Sciatic nerve (tissue), 2 donors: ENCODE measurements around the gene CLTA. TPM values are rescaled to one million over a fixed set of nuclear protein-coding genes. Genes with fewer than 3 reads are reported as not detected.
"Not testable (repeated sequence)": the region's sequence is repeated elsewhere in the genome, so short reads cannot be mapped to it uniquely, and the experiment has no call there.

Experiments
- ATAC-seq: fragments of 200-7000 bp; cut with Tn5 transposase; one replicate; pipeline ENCODE4 v1.9.1; 2020; ENCODE audit warnings: mild to moderate bottlenecking, moderate library complexity
- DNase-seq: peaks from one replicate; pipeline ENCODE4 v3.0.0-alpha.2; 2020; ENCODE audit warnings: low spot score
- intact Hi-C: fragments of 100-400 bp; cut with DNase I; formaldehyde crosslinking; loops from one replicate; pipeline ENCODE4 v1.14.2; 2022
- total RNA-seq: library from RNA; stranded (reverse); fragmentation: NEBNext Ultra II Directional; extraction: Animal tissue kit (Norgen Biotek cat#: 25700); gene quantifications from one replicate; pipeline ENCODE4 v1.2.1, GENCODE V29; 2021
- donor health status: DM: no; HTN: no; CAD: no.
- donor health status: DM: no; HTN: no; CAD: no.

The CLTA gene
- total RNA-seq, 1 donor from 2014 or later: 103 TPM

- intact Hi-C loops: no loop called here
- peak; percentile 76 for ATAC-seq
- no peak for DNase-seq
Observed at GRCh38 chr9:36154331-36154952, 36.3 kb upstream of the CLTA start.

- ATAC-seq: no peak
- intact Hi-C loops: no loop called here
- DNase-seq: no peak
Observed at GRCh38 chr9:36156116-36156515, 34.6 kb upstream of the CLTA start.

- intact Hi-C loops: no loop called here
- no peak for ATAC-seq
- no peak for DNase-seq
Observed at GRCh38 chr9:36158122-36158521, 32.6 kb upstream of the CLTA start.

GRCh38 chr9:36158917-36159316, 31.8 kb upstream of the CLTA start:
- intact Hi-C loops: no loop called here
- DNase-seq (no peak), ATAC-seq (no peak)

- ATAC-seq, DNase-seq, intact Hi-C loops: not testable (repeated sequence)
Observed at GRCh38 chr9:36159509-36159908, 31.2 kb upstream of the CLTA start.

GRCh38 chr9:36160126-36160525, 30.6 kb upstream of the CLTA start:
- DNase-seq, intact Hi-C loops, ATAC-seq: not testable (repeated sequence)

GRCh38 chr9:36161187-36161586, 29.5 kb upstream of the CLTA start:
- intact Hi-C loops: no loop called here
- ATAC-seq (peak; percentile 21), DNase-seq (no peak)

GRCh38 chr9:36162211-36162738, 28.4 kb upstream of the CLTA start:
- DNase-seq: no peak
- no peak for ATAC-seq
- intact Hi-C loops: no loop called here

- peak; percentile 82 for ATAC-seq
- intact Hi-C loops: no loop called here
Observed at GRCh38 chr9:36163049-36163785, 27.5 kb upstream of the CLTA start.

GRCh38 chr9:36163786-36164170, 26.9 kb upstream of the CLTA start:
- intact Hi-C loops: no loop called here
- no peak for ATAC-seq

More at GRCh38 chr9:36163049-36163785, 27.5 kb upstream of the CLTA start:
- DNase-seq: peak; percentile 79

GRCh38 chr9:36164372-36164771, 26.3 kb upstream of the CLTA start:
- ATAC-seq (no peak), DNase-seq (no peak)
- intact Hi-C loops: no loop called here

More at GRCh38 chr9:36163786-36164170, 26.9 kb upstream of the CLTA start:
- no peak for DNase-seq

- no peak for ATAC-seq
- no peak for DNase-seq
- intact Hi-C loops: no loop called here
Observed at GRCh38 chr9:36164989-36165388, 25.7 kb upstream of the CLTA start.

- ATAC-seq (peak; percentile 46), DNase-seq (no peak)
- intact Hi-C loops: no loop called here
Observed at GRCh38 chr9:36165826-36166167, 24.9 kb upstream of the CLTA start.

GRCh38 chr9:36166168-36166927, 24.4 kb upstream of the CLTA start:
- intact Hi-C loops: no loop called here

GRCh38 chr9:36169166-36169565, 21.6 kb upstream of the CLTA start, which contains the start of gene CCIN:
Gene CCIN (plus strand): TSS chr9:36169388. CDS start chr9:36169503, 115 bp downstream.
- ATAC-seq (no peak), DNase-seq (no peak)
- intact Hi-C loops: no loop called here

More at GRCh38 chr9:36166168-36166927, 24.4 kb upstream of the CLTA start:
- DNase-seq (peak; percentile 89), ATAC-seq (peak; percentile 91)

GRCh38 chr9:36169708-36170107, 21.0 kb upstream of the CLTA start:
- ATAC-seq (no peak), DNase-seq (no peak)
- intact Hi-C loops: no loop called here

GRCh38 chr9:36170531-36170930, 20.2 kb upstream of the CLTA start:
- DNase-seq (peak; percentile 47), ATAC-seq (no peak)
- intact Hi-C loops: no loop called here

- ATAC-seq: no peak
- peak; percentile 13 for DNase-seq
- intact Hi-C loops: no loop called here
Observed at GRCh38 chr9:36173861-36174260, 16.9 kb upstream of the CLTA start.

GRCh38 chr9:36174271-36174670, 16.4 kb upstream of the CLTA start:
- ATAC-seq (no peak), DNase-seq (peak; percentile 25)
- intact Hi-C loops: no loop called here

- intact Hi-C loops: no loop called here
- DNase-seq: no peak
Observed at GRCh38 chr9:36174731-36175130, 16.0 kb upstream of the CLTA start.

More at GRCh38 chr9:36174731-36175130, 16.0 kb upstream of the CLTA start:
- ATAC-seq: no peak
